T-helper 17 cell (primary cell): ENCODE data around the gene ARHGEF9. TPM values are rescaled to one million over a fixed set of nuclear protein-coding genes. Genes with fewer than 3 reads are reported as not detected.
"Not testable (repeated sequence)": the region's sequence is repeated elsewhere in the genome, so short reads cannot be mapped to it uniquely, and the experiment has no call there.

Experiments
- ATAC-seq: fragments of 150-1000 bp; cut with Tn5 transposase; 2 replicates; pipeline ENCODE4 v1.10.0; 2021; ENCODE audit warnings: mild to moderate bottlenecking, moderate library complexity
- DNase-seq, 3 donors: peaks; one replicate each; pipeline versions ENCODE4 v3.0.0 to v3.0.0-alpha.2; 2020 to 2021
- H3K9me3 ChIP-seq: one replicate; pipeline ENCODE4 v1.7.0; 2013; ENCODE audit warnings: low read length, mild to moderate bottlenecking; ENCODE audit not compliant: control insufficient read depth, poor library complexity, severe bottlenecking
- H3K27ac Mint-ChIP-seq: one replicate; pipeline ENCODE4 v1.8.0; 2022; ENCODE audit warnings: mild to moderate bottlenecking, moderate library complexity, mixed read lengths
- H3K27me3 Mint-ChIP-seq: one replicate; pipeline ENCODE4 v1.8.0; 2022; ENCODE audit warnings: mixed read lengths
- H3K36me3 Mint-ChIP-seq: one replicate; pipeline ENCODE4 v1.8.0; 2022; ENCODE audit warnings: low read depth, mixed read lengths
- H3K4me1 Mint-ChIP-seq: one replicate; pipeline ENCODE4 v1.8.0; 2022; ENCODE audit warnings: mild to moderate bottlenecking, mixed read lengths
- H3K4me3 Mint-ChIP-seq: one replicate; pipeline ENCODE4 v1.8.0; 2022; ENCODE audit warnings: mild to moderate bottlenecking, moderate library complexity, mixed read lengths
- total RNA-seq, 4 donors: library from RNA in 2 of 4; stranded (reverse) in 2 of 4; gene quantifications; one replicate each; pipeline ENCODE4 v1.2.3 and lab custom pipeline; 2022 to 2026

The ARHGEF9 gene
- total RNA-seq, 2 donors from 2014 or later: 15.2 to 16.2 TPM

DNA sequence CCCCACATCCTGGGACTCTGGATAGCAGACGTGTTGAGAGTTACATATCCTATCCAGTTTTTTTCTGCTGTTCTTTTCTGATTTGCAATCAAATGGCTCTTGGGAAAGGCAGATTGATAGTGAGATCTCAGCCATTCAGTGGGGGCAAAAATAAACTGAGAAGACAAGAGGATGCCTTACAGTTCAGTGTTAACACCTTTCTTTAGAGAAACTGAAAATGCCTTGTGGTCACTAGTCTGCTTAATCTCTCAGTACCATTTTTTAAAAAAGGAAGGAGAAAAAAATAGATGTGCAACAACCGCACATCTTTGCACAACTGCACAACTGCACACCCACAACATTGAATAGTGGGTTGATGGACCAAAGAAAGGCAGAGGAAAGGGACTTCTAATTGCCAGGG, 109.3 kb downstream of the ARHGEF9 start:
- Mint-ChIP-seq H3K36me3 (peaks cover 5% of the 10 kb centered on the region), H3K4me1 (no peaks in the 10 kb centered on the region), H3K27ac (no peak overlapping the region), H3K4me3 (no peak overlapping the region), H3K27me3 (no peaks in the 10 kb centered on the region)
- ATAC-seq (no peak), DNase-seq (no peak)
- no peaks in the 10 kb centered on the region for H3K9me3 ChIP-seq

GRCh38 chrX:63673896-63674295, 111.1 kb downstream of the ARHGEF9 start:
- Mint-ChIP-seq H3K27ac (no peak overlapping the region), H3K4me3 (no peak overlapping the region), H3K36me3 (peaks cover 4% of the 10 kb centered on the region), H3K27me3 (no peaks in the 10 kb centered on the region), H3K4me1 (no peaks in the 10 kb centered on the region)
- DNase-seq (no peak), ATAC-seq (no peak)
- no peaks in the 10 kb centered on the region for H3K9me3 ChIP-seq

GRCh38 chrX:63664741-63665140, 120.3 kb downstream of the ARHGEF9 start:
- Mint-ChIP-seq H3K4me3 (no peak overlapping the region), H3K4me1 (peaks cover 2% of the 10 kb centered on the region), H3K36me3 (peaks cover 3% of the 10 kb centered on the region), H3K27me3 (no peaks in the 10 kb centered on the region), H3K27ac (no peak overlapping the region)
- DNase-seq: no peak
- no peak for ATAC-seq
- no peaks in the 10 kb centered on the region for H3K9me3 ChIP-seq

DNA sequence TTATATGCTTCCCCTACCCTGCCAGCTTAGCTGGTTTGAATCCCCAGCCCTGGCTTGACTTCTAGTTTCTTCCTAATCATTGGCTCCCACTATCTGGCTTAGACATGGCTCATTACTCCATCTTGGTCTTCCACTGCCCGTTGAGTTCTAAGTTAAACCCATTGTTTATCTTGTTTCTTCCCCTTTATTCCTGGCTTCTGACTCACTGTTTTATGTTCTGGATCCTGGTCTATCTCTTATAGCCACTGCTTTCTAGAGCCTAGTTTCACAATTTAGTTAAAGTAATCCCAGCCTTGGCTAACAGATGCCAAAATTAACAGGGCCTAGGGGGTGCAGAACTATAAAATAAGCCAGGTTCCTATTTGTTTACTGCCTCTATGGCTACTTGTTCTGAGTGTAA, 120.9 kb downstream of the ARHGEF9 start:
- Mint-ChIP-seq H3K36me3 (peaks cover 3% of the 10 kb centered on the region), H3K27me3 (no peaks in the 10 kb centered on the region), H3K27ac (no peak overlapping the region), H3K4me1 (peaks cover 2% of the 10 kb centered on the region), H3K4me3 (no peak overlapping the region)
- DNase-seq: no peak
- H3K9me3 ChIP-seq: no peaks in the 10 kb centered on the region
- ATAC-seq: no peak

DNA sequence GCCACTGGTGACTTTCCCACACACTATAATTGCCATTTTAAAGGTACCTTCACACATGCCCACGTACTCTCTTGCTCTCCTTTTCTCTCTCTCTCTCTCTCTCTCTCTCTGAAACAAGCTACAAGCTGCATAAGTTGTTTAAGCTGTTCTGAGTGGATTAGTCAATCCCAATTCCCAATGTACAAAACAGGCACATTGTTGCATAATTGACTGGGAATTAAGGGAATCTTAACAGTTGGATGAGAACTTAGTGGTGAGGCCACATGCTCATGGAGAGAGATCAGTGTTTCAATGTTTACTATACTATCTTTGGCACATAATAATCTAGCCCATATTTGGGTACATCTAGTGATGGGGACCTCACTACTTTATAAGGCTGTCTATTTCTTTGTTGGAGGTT, 123.3 kb downstream of the ARHGEF9 start:
- peaks cover 3% of the 10 kb centered on the region for H3K36me3 Mint-ChIP-seq
- no peak for ATAC-seq
- H3K27me3 Mint-ChIP-seq: no peaks in the 10 kb centered on the region
- H3K27ac Mint-ChIP-seq: no peak overlapping the region
- peaks cover 2% of the 10 kb centered on the region for H3K4me1 Mint-ChIP-seq
- H3K9me3 ChIP-seq: no peaks in the 10 kb centered on the region
- H3K4me3 Mint-ChIP-seq: no peak overlapping the region
- no peak for DNase-seq

- no peaks in the 10 kb centered on the region for H3K4me1 Mint-ChIP-seq
- DNase-seq (no peak), ATAC-seq (no peak)
- no peak overlapping the region for H3K4me3 Mint-ChIP-seq
- no peak overlapping the region for H3K27ac Mint-ChIP-seq
- H3K9me3 ChIP-seq: no peaks in the 10 kb centered on the region
- H3K27me3 Mint-ChIP-seq: no peaks in the 10 kb centered on the region
- peaks cover 5% of the 10 kb centered on the region for H3K36me3 Mint-ChIP-seq
Observed at GRCh38 chrX:63658920-63659319, 126.1 kb downstream of the ARHGEF9 start.

DNA sequence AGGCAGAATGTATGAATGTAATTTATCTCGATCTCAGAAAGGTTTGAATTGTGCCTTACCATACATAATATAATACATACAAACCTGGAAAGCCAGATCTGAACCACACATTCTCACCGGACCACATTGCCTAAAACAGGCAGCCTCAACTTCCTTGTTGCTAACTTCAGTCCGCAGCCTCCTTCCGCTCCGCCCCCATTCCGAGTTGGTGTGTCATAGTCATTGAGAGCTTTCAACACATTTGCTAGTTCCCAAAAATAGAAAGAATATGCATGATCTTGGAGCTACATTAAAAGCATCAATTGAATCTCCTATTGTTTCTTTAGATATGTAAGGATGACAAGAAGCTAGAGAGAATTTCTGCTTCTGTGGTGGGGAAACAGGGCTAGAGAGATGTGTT, 127.2 kb downstream of the ARHGEF9 start:
- DNase-seq (no peak), ATAC-seq (no peak)
- Mint-ChIP-seq H3K4me1 (no peaks in the 10 kb centered on the region), H3K27me3 (no peaks in the 10 kb centered on the region), H3K36me3 (peaks cover 6% of the 10 kb centered on the region), H3K27ac (no peak overlapping the region), H3K4me3 (no peak overlapping the region)
- H3K9me3 ChIP-seq: no peaks in the 10 kb centered on the region

- H3K9me3 ChIP-seq: no peaks in the 10 kb centered on the region
- Mint-ChIP-seq H3K4me1 (no peaks in the 10 kb centered on the region), H3K4me3 (no peak overlapping the region), H3K27ac (no peak overlapping the region), H3K27me3 (no peaks in the 10 kb centered on the region), H3K36me3 (peaks cover 7% of the 10 kb centered on the region)
- no peak for ATAC-seq
- DNase-seq: no peak
Observed at GRCh38 chrX:63656871-63657580, 128.0 kb downstream of the ARHGEF9 start.

- Mint-ChIP-seq H3K27me3 (no peaks in the 10 kb centered on the region), H3K4me3 (no peak overlapping the region), H3K4me1 (no peaks in the 10 kb centered on the region), H3K36me3 (peaks cover 7% of the 10 kb centered on the region), H3K27ac (no peak overlapping the region)
- ATAC-seq: no peak
- no peaks in the 10 kb centered on the region for H3K9me3 ChIP-seq
- DNase-seq: no peak
Observed at GRCh38 chrX:63652086-63652765, 132.8 kb downstream of the ARHGEF9 start.

DNA sequence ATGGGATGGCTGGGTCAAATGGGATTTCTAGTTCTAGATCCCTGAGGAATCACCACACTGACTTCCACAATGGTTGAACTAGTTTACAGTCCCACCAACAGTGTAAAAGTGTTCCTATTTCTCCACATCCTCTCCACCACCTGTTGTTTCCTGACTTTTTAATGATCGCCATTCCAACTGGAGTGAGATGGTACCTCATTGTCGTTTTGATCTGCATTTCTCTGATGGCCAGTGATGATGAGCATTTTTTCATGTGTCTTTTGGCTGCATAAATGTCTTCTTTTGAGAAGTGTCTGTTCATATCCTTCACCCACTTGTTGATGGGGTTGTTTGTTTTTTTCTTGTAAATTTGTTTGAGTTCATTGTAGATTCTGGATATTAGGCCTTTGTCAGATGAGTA, 139.3 kb downstream of the ARHGEF9 start:
- not testable (repeated sequence) for ATAC-seq, H3K27me3 Mint-ChIP-seq

DNA sequence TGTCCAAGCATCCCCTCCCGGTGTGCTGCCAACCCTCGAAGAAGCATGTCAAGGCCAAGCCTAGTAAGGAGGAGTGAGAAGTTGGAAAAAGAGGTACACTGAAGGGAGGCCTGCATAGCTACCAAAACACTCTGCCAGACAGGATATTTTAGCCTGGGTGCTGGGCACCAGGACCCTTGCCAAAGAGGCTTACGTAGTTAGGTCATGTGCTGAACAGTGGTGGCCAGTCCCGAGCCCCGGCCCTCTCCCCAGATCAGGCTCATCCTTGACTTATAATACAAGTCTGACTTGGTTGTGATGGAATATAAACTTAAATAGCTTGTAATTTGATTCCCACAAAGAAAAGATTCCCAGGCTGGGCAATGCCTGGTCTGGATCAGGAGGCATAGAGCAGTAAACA, 149.3 kb downstream of the ARHGEF9 start:
- Mint-ChIP-seq H3K36me3 (no peaks in the 10 kb centered on the region), H3K4me3 (no peak overlapping the region), H3K27ac (no peak overlapping the region), H3K27me3 (no peaks in the 10 kb centered on the region), H3K4me1 (no peaks in the 10 kb centered on the region)
- H3K9me3 ChIP-seq: no peaks in the 10 kb centered on the region
- ATAC-seq (no peak), DNase-seq (no peak)

More for the DNA sequence above, 139.3 kb downstream of the ARHGEF9 start:
- H3K4me3 Mint-ChIP-seq, H3K36me3 Mint-ChIP-seq, DNase-seq, H3K4me1 Mint-ChIP-seq, H3K9me3 ChIP-seq, H3K27ac Mint-ChIP-seq: not testable (repeated sequence)

DNA sequence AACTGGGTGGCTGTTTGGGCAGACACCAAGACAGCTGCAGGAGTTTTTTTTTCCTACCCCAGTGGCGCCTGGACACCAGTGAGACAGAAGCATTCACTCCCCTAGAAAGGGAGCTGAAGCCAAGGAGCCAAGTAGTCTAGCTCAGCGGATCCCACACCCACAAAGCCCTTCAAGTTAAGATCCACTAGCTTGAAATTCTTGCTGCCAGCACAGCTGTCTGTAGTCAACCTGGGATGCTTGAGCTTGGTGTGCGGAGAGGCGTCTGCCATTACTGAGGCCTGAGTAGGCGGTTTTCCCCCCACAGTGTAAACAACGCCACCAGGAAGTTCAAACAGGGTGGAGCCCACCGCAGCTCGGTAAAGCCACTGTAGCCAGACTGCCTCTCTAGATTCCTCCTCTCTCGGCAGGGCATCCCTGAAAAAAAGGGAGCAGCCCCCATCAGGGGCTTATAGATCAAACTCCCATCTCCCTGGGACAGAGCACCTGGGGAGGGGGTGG, 171.4 kb downstream of the ARHGEF9 start:
- ATAC-seq (no peak), DNase-seq (no peak)
- H3K27me3 Mint-ChIP-seq: no peaks in the 10 kb centered on the region
- H3K27ac Mint-ChIP-seq: no peak overlapping the region
- H3K4me1 Mint-ChIP-seq: no peaks in the 10 kb centered on the region
- H3K4me3 Mint-ChIP-seq: no peak overlapping the region
- no peaks in the 10 kb centered on the region for H3K9me3 ChIP-seq
- H3K36me3 Mint-ChIP-seq: no peaks in the 10 kb centered on the region

DNA sequence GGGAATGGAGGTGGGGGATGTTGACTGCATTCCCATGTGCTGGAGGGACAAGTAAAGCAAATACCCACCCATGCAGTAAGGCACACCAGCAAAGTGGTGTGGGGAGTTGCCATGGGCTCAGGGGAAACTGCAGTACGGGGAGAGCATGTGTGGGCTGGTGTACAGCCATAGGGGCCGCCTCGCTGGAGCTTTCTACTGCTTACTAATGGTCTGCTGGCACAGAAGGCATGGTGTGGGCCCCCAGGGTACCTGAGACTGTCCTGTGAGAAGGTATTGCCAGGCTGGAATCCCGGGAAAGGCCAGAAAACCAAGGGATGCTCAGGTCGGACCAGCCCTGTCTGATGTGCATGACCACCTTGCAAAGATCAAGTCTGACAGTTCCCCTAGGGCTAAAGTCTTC, 199.1 kb downstream of the ARHGEF9 start:
- peaks cover 2% of the 10 kb centered on the region for H3K36me3 Mint-ChIP-seq
- ATAC-seq (no peak), DNase-seq (no peak)
- H3K4me3 Mint-ChIP-seq: no peak overlapping the region
- H3K4me1 Mint-ChIP-seq: no peaks in the 10 kb centered on the region
- no peaks in the 10 kb centered on the region for H3K9me3 ChIP-seq
- H3K27me3 Mint-ChIP-seq: no peaks in the 10 kb centered on the region
- no peak overlapping the region for H3K27ac Mint-ChIP-seq
